GM15510 (cell line): ENCODE measurements around the gene PRIM2.
A peak's percentile ranks its signal among the peaks of the same experiment; 100 is the strongest.

Experiments
- POLR2A ChIP-seq: IDR thresholded peaks from 3 replicates; pipeline ENCODE4 v1.6.1; 2011; ENCODE audit warnings: borderline replicate concordance; ENCODE audit not compliant: insufficient read length; ENCODE audit errors: extremely low read depth

The PRIM2 gene

GRCh38 chr6:57305761-57306160, 11.7 kb upstream of the PRIM2 start:
- no peak for TF ChIP-seq POLR2A

GRCh38 chr6:57306273-57306672, 11.2 kb upstream of the PRIM2 start:
- no peak for TF ChIP-seq POLR2A

- TF ChIP-seq POLR2A, result no peak
Measured at GRCh38 chr6:57307850-57308249, 9.6 kb upstream of the PRIM2 start.

- TF ChIP-seq POLR2A, result no peak
Measured at GRCh38 chr6:57310817-57311157, 6.6 kb upstream of the PRIM2 start.

GRCh38 chr6:57312004-57312345, 5.5 kb upstream of the PRIM2 start:
- no peak for TF ChIP-seq POLR2A

- no peak for TF ChIP-seq POLR2A
Measured at GRCh38 chr6:57313009-57313408, 4.4 kb upstream of the PRIM2 start.

- TF ChIP-seq POLR2A, result no peak
Measured at GRCh38 chr6:57313711-57314471, 3.5 kb upstream of the PRIM2 start.

GRCh38 chr6:57315111-57315510, 2.3 kb upstream of the PRIM2 start:
- TF ChIP-seq POLR2A, result no peak

GRCh38 chr6:57315851-57316250, 1.6 kb upstream of the PRIM2 start:
- no peak for TF ChIP-seq POLR2A

GRCh38 chr6:57316581-57317059, 810 bp upstream of the PRIM2 start:
- TF ChIP-seq POLR2A, result peak; percentile 37

GRCh38 chr6:57324538-57324937, 7.1 kb downstream of the PRIM2 start:
- no peak for TF ChIP-seq POLR2A

GRCh38 chr6:57327311-57327710, 9.9 kb downstream of the PRIM2 start:
- TF ChIP-seq POLR2A, result no peak

- TF ChIP-seq POLR2A, result no peak
Measured at GRCh38 chr6:57328074-57328473, 10.6 kb downstream of the PRIM2 start.

GRCh38 chr6:57329933-57330332, 12.5 kb downstream of the PRIM2 start:
- TF ChIP-seq POLR2A, result no peak

GRCh38 chr6:57342148-57342669, 24.8 kb downstream of the PRIM2 start:
- no peak for TF ChIP-seq POLR2A

- no peak for TF ChIP-seq POLR2A
Measured at GRCh38 chr6:57421503-57421902, 104.1 kb downstream of the PRIM2 start.
